GM04504 (cell line): ENCODE data around the gene SNHG17.
A peak's percentile ranks its signal among the peaks of the same experiment; 100 is the strongest.
"Not testable (repeated sequence)": the region's sequence is repeated elsewhere in the genome, so short reads cannot be mapped to it uniquely, and the experiment has no call there.

Source experiments
- DNase-seq: peaks from one replicate; pipeline ENCODE4 v3.0.0-alpha.2; 2012; ENCODE audit warnings: low read depth

SNHG17 gene

GRCh38 chr20:38434770-38435554 lies at the start of gene SNHG17:
Gene SNHG17 (minus strand): TSS chr20:38435328.
- peak; percentile 78 for DNase-seq

DNA sequence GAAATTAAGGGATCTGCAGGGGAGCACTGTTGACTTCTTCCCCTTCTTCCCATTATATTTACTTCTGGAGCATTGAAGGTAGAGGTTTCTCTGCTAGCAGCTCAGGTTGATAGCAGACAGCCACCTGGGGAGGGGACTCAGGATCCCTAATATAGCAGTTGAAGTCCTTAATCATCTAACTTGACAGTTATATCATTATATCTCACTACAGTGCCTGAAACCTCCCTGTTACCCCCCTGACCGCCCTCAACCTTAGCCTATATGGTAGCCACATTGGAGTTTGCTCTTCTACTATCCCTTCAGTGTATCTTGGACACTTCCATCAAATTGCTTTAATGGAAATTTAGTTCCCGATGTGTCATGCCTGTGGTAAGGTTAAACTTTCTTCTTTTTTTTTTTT lies 44.5 kb upstream of the SNHG17 start:
- DNase-seq: no peak

- DNase-seq: no peak
Measured at GRCh38 chr20:38477747-38478146, 42.6 kb upstream of the SNHG17 start.

DNA sequence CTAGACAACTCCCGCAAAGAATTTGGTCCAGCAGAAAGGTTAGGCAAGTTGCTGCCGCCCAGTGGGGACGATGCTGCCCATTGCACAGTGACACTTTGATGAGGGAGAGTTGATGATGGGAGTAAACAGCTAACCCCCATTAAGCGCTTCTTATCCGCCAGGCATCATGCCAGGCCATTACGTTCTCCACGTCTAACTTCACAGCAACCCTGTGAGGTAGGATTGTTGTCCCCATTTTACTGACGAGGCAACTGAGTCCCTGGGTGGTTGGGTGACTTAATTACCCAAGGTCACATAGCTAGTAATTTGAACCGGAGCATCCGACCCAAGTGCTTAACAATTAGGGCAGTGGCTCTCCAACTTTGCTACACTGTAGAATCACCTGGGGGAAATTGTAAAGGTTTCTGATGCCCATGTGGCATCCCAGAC lies 38.3 kb upstream of the SNHG17 start:
- DNase-seq: peak; percentile 9

GRCh38 chr20:38472513-38473366 lies 37.6 kb upstream of the SNHG17 start, which contains the start of gene RALGAPB:
Gene RALGAPB (plus strand): TSS chr20:38472843. CDS start chr20:38488433, 15,590 bp downstream.
- peak; percentile 94 for DNase-seq

DNA sequence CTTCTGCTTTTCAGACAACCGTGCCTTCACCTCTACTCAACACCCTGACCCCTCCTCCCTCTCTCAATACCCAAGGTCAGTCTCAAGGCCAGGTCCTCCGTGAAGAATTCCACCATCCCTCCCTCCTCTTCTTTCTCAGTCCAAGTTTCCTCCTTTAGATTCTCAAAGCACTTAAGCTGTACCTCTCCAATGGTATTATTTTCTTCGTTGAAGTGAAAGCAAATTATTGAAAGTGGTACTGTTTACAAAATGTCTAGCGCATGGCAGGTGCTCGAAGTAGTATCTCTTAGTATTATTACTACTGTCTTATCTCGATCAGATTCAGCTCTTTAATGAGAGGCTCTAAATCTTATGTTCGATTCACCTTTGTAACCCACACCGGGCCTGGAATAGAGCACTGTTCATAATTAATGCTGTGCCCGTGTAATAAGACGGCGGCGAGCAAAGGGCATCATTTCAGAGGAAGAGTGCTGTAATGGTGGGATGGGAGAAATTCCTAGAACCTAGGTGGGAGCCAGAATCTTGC lies 36.9 kb upstream of the SNHG17 start:
- DNase-seq: no peak

DNA sequence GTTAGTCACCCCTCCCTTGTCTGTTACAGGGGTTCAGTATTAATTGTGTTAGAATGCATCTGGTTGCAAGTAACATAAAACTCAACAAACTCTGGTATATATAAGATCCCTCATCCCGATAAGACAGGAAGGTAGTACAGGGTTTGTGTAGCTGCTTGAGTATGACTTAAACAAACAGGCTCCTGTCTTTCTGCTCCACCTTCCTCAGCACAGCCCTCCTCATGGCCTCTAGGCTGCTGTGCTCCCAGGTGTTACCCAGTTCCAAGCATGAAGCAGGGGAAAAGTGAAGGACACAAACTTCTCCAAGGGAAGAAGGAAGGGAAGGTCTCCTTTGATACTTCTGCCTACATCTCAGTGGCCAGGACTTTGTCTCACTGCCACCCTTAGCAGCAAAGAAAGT lies 36.1 kb upstream of the SNHG17 start:
- DNase-seq: no peak

DNA sequence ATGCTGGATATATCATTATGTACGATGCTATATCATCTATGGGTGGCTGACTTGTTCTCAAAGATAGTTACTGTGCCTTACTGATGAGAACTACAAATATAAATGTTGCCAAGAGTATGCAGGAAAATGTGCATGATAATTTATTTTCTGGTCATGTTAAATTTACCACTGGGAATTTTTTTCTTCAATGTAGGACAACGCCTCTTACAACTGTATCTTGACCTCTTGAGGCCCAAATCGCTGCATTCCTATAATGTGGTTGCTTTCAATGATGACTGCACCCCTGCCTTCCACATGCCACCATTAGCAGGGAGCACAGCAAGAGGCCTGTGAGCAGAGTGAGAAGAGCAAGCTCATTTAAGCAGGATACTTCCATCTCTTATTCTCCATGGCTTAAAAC lies 31.9 kb upstream of the SNHG17 start:
- DNase-seq: no peak

- DNase-seq: no peak
Measured at GRCh38 chr20:38466171-38466570, 31.0 kb upstream of the SNHG17 start.

DNA sequence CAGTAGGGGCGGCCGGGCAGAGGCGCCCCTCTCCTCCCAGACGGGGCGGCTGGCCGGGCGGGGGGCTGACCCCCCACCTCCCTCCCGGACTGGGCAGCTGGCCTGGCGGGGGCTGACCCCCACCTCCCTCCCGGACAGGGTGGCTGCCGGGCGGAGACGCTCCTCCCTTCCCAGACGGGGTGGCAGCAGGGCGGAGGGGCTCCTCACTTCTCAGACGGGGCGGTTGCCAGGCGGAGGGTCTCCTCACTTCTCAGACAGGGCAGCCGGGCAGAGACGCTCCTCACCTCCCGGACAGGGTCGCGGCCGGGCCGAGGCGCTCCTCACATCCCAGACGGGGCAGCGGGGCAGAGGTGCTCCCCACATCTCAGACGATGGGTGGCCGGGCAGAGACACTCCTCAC lies 26.4 kb upstream of the SNHG17 start:
- not testable (repeated sequence) for DNase-seq

- DNase-seq: not testable (repeated sequence)
Measured at GRCh38 chr20:38461167-38461566, 26.0 kb upstream of the SNHG17 start.

DNA sequence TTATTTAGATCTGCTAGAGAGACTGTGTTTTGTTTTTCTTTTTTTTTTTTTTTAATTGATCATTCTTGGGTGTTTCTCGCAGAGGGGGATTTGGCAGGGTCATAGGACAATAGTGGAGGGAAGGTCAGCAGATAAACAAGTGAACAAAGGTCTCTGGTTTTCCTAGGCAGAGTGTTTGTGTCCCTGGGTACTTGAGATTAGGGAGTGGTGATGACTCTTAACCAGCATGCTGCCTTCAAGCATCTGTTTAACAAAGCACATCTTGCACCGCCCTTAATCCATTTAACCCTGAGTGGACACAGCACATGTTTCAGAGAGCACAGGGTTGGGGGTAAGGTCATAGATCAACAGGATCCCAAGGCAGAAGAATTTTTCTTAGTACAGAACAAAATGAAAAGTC lies 25.5 kb upstream of the SNHG17 start:
- not testable (repeated sequence) for DNase-seq

GRCh38 chr20:38460040-38460623 lies 25.0 kb upstream of the SNHG17 start:
- DNase-seq: peak; percentile 26

DNA sequence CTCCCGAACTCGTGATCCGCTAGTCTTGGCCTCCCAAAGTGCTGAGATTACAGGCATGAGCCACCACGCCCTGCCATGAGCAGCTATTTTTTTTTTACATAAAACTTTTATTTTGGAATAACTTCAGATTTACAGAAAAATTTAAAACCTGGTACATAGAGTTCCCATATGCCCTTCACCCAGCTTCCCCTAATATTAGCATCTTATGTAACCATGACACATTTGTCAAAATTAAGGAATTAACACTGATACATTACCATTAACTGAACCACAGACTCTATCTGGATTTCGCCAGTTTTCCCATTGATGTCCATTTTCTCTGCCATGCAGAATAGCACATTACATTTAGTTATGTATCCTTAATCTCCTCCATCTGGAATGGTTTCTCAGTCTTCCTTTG lies 23.2 kb upstream of the SNHG17 start:
- DNase-seq: no peak

GRCh38 chr20:38454556-38455473 lies 19.7 kb upstream of the SNHG17 start:
- no peak for DNase-seq

- DNase-seq: no peak
Measured at GRCh38 chr20:38453941-38454340, 18.8 kb upstream of the SNHG17 start.

- DNase-seq: no peak
Measured at GRCh38 chr20:38452880-38453624, 17.9 kb upstream of the SNHG17 start.

DNA sequence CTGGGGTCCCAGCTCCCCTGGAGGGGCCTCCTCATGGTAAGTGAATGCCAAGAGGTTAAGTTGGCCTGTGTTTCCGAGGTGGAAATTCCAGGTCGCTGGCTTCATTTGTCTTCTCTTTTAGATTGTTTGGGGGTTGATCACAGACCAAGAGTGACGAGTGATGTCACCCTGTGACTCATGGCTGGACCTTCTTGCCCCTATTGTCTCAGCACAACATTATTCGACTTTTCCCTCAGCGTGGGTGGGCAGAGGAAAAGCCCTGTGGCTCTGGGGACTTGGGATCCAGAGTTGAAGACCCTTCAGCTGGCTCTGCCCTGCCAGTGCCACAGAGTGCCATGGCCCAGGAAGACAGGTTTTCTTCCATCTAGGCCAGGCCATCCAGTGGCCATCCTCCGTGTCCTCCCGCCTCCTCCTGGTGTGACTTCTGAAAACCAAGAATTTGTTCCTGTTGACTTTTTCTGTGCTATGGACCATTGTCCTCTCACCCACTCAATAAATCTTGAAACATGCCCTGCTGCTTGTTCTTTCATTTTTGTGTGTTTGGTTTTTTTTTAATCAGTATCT lies 15.4 kb upstream of the SNHG17 start:
- DNase-seq: no peak

DNA sequence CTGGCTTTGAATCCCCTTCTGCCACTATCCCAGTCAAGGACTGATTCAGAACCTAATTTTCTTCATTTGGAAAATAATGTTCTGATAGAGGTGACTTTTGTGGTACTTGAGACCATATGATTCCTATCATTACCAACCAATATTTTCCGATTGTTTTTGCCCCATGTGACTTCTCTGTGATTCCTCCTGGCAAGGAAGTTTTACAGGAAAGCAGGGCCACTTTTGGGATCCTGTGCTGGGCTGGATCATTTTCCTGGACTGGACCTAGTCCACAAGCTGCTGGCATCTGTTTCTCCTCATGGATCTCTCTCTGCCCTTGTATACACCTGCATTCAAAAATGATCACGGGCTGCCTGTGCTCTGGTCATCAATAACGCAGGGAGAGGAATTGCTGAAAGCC lies 13.9 kb upstream of the SNHG17 start:
- no peak for DNase-seq
